Smooth muscle cell (in vitro differentiated cells): ENCODE measurements around the gene NRIP1. TPM values are rescaled to one million over a fixed set of nuclear protein-coding genes. Genes with fewer than 3 reads are reported as not detected.

Experiments
- DNase-seq: peaks from one replicate; lab custom pipeline; 2025; ENCODE audit not compliant: unreplicated experiment; lab: John Stamatoyannopoulos, UW
- H2AFZ ChIP-seq: fragments of 200-600 bp; sonication (generic); 2 replicates; pipeline ENCODE4 v1.6.0; 2016; ENCODE audit warnings: antibody characterized with exemption, low read depth, mild to moderate bottlenecking
- H3F3A ChIP-seq: fragments of 200-600 bp; sonication (generic); 2 replicates; pipeline ENCODE4 v1.6.0; 2017; ENCODE audit warnings: antibody characterized with exemption, low read depth
- H3K27ac ChIP-seq: fragments of 200-600 bp; sonication (generic); 2 replicates; pipeline ENCODE4 v1.5.1; 2016; ENCODE audit warnings: low read depth, mild to moderate bottlenecking
- H3K27me3 ChIP-seq: fragments of 200-600 bp; sonication (generic); 2 replicates; pipeline ENCODE4 v1.6.1; 2016; ENCODE audit warnings: low read depth, mild to moderate bottlenecking
- H3K36me3 ChIP-seq: fragments of 200-600 bp; sonication (generic); 2 replicates; pipeline ENCODE4 v1.5.1; 2016; ENCODE audit warnings: low read depth
- H3K4me1 ChIP-seq: fragments of 200-600 bp; sonication (generic); 2 replicates; pipeline ENCODE4 v1.5.1; 2016; ENCODE audit warnings: low read depth
- H3K4me2 ChIP-seq: fragments of 200-600 bp; sonication (generic); 2 replicates; pipeline ENCODE4 v1.6.0; 2016; ENCODE audit warnings: mild to moderate bottlenecking
- H3K4me3 ChIP-seq: fragments of 200-600 bp; sonication (generic); 2 replicates; pipeline ENCODE4 v1.5.1; 2016; ENCODE audit warnings: mild to moderate bottlenecking
- H3K79me2 ChIP-seq: fragments of 200-600 bp; sonication (generic); 2 replicates; pipeline ENCODE4 v1.6.0; 2016; ENCODE audit warnings: low read depth, mild to moderate bottlenecking
- H3K9ac ChIP-seq: fragments of 200-600 bp; sonication (generic); 2 replicates; pipeline ENCODE4 v1.6.0; 2016; ENCODE audit warnings: low read depth
- H3K9me3 ChIP-seq: fragments of 200-600 bp; sonication (generic); replicated peaks from 2 replicates; pipeline ENCODE4 v1.5.1; 2016; ENCODE audit warnings: low read depth
- H4K20me1 ChIP-seq: fragments of 200-600 bp; sonication (generic); 2 replicates; pipeline ENCODE4 v1.6.0; 2016; ENCODE audit warnings: low read depth
- WGBS: methylation state at CpG from one replicate; pipeline ENCODE4 v1.1.7; 2016; ENCODE audit warnings: low lambda C conversion rate; 5-methylcytosine and 5-hydroxymethylcytosine counted together
- polyA plus RNA-seq: library from polyadenylated mRNA; unstranded; fragments of >200 nt; fragmentation: Nextera tagmentation; extraction: Ambion mirVana; gene quantifications from 2 replicates; pipeline ENCODE4 v1.2.1, GENCODE V29; 2016
- total RNA-seq: library from RNA; depleted of rRNA; stranded (reverse); fragments of >200 nt; gene quantifications from 2 replicates; pipeline ENCODE4 v1.2.3, GENCODE V29; 2014
- TF ChIP-seq, protein P1 (sequence below): fragments of 200-600 bp; sonication (generic); IDR thresholded peaks from 2 replicates; pipeline ENCODE4 v1.5.1; 2017; ENCODE audit warnings: borderline replicate concordance, mild to moderate bottlenecking, antibody characterized with exemption; ENCODE audit not compliant: insufficient read depth, poor library complexity, severe bottlenecking

Gene NRIP1
- total and polyA plus RNA-seq, 2 experiments from 2014 or later, result 5.1 to 26.0 TPM

- TF ChIP-seq, protein P1, sequence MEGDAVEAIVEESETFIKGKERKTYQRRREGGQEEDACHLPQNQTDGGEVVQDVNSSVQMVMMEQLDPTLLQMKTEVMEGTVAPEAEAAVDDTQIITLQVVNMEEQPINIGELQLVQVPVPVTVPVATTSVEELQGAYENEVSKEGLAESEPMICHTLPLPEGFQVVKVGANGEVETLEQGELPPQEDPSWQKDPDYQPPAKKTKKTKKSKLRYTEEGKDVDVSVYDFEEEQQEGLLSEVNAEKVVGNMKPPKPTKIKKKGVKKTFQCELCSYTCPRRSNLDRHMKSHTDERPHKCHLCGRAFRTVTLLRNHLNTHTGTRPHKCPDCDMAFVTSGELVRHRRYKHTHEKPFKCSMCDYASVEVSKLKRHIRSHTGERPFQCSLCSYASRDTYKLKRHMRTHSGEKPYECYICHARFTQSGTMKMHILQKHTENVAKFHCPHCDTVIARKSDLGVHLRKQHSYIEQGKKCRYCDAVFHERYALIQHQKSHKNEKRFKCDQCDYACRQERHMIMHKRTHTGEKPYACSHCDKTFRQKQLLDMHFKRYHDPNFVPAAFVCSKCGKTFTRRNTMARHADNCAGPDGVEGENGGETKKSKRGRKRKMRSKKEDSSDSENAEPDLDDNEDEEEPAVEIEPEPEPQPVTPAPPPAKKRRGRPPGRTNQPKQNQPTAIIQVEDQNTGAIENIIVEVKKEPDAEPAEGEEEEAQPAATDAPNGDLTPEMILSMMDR, result no peak
- Histone ChIP-seq H3K4me3 (no peak overlapping the region), H3K9ac (no peak overlapping the region), H3K4me2 (peak overlapping the region; percentile 46), H2AFZ (no peak overlapping the region), H3K27me3 (no peaks in the 10 kb centered on the region), H3F3A (no peaks in the 10 kb centered on the region), H3K27ac (peak overlapping the region; percentile 30), H4K20me1 (peaks cover 74% of the 10 kb centered on the region), H3K36me3 (no peaks in the 10 kb centered on the region), H3K4me1 (peaks cover 13% of the 10 kb centered on the region), H3K9me3 (no peaks in the 10 kb centered on the region), H3K79me2 (peaks cover 83% of the 10 kb centered on the region)
- 58% methylated on average over 2 of the region's 2 CpGs for WGBS
- no peak for DNase-seq
These were observed 60.0 kb downstream of the NRIP1 start for GRCh38 chr21:15004721-15005370.

DNA sequence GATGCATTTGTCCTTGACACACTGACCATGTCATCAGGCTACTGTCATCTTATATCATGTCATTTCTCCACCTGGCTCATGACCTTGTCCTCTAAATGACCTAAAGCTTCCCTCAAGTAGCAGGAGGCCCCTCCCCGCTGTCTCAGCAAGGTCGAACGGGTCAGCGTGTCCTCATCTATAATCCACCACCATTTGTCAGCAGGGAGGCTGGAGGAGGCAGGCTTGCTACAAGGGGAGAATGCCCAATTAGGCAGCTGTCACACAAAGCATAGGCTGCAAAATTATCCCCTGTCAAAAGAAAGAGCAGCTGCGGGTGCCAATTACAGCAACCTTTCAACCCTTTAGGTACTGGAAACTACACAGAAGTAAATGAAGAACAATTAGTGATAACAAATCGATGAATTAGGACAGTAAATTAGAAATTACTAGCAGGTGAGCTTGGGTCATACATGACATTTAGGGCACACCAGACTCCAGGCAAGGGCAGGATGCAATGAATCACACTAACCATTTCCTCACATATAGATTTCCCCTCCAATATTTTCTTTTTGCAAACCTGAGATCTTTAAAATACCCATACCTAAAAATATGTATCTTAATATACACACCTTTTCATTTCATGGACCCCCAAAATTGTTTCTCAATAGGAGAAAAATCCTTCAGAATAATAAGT is 61.2 kb downstream of the NRIP1 start:
- DNase-seq, result no peak
- no peaks in the 10 kb centered on the region for H3F3A ChIP-seq
- peaks cover 13% of the 10 kb centered on the region for H3K4me1 ChIP-seq
- no peaks in the 10 kb centered on the region for H3K27me3 ChIP-seq
- H4K20me1 ChIP-seq, result peaks cover 81% of the 10 kb centered on the region
- no peak overlapping the region for H3K9ac ChIP-seq
- no peaks in the 10 kb centered on the region for H3K9me3 ChIP-seq
- H3K27ac ChIP-seq, result no peak overlapping the region
- H3K4me3 ChIP-seq, result no peak overlapping the region
- no peak overlapping the region for H2AFZ ChIP-seq
- H3K79me2 ChIP-seq, result peaks cover 91% of the 10 kb centered on the region
- 83% methylated on average over 6 of the region's 6 CpGs for WGBS
- TF ChIP-seq, protein P1, result no peak
- H3K4me2 ChIP-seq, result no peak overlapping the region
- H3K36me3 ChIP-seq, result no peaks in the 10 kb centered on the region

GRCh38 chr21:15001857-15002606 is 62.8 kb downstream of the NRIP1 start:
- Histone ChIP-seq H3K36me3 (no peaks in the 10 kb centered on the region), H3K4me2 (no peak overlapping the region), H3K79me2 (peaks cover 91% of the 10 kb centered on the region), H3F3A (no peaks in the 10 kb centered on the region), H4K20me1 (peaks cover 95% of the 10 kb centered on the region), H3K27me3 (no peaks in the 10 kb centered on the region), H3K4me1 (peaks cover 13% of the 10 kb centered on the region), H2AFZ (no peak overlapping the region), H3K27ac (no peak overlapping the region), H3K4me3 (no peak overlapping the region), H3K9me3 (no peaks in the 10 kb centered on the region), H3K9ac (no peak overlapping the region)
- WGBS, result 88% methylated on average over 15 of the region's 15 CpGs
- TF ChIP-seq, protein P1, result no peak
- no peak for DNase-seq
